HG03039 (cell line): ENCODE results near the gene DSG2.
A peak's percentile ranks its signal among the peaks of the same experiment; 100 is the strongest.
"Not testable (repeated sequence)": the region's sequence is repeated elsewhere in the genome, so short reads cannot be mapped to it uniquely, and the experiment has no call there.

Experiments
- ATAC-seq: cut with Tn5 transposase; IDR thresholded peaks from one replicate; pipeline ENCODE4 v1.9.1; 2021; ENCODE audit warnings: mild to moderate bottlenecking, moderate library complexity; ENCODE audit not compliant: unreplicated experiment

DSG2 gene

DNA sequence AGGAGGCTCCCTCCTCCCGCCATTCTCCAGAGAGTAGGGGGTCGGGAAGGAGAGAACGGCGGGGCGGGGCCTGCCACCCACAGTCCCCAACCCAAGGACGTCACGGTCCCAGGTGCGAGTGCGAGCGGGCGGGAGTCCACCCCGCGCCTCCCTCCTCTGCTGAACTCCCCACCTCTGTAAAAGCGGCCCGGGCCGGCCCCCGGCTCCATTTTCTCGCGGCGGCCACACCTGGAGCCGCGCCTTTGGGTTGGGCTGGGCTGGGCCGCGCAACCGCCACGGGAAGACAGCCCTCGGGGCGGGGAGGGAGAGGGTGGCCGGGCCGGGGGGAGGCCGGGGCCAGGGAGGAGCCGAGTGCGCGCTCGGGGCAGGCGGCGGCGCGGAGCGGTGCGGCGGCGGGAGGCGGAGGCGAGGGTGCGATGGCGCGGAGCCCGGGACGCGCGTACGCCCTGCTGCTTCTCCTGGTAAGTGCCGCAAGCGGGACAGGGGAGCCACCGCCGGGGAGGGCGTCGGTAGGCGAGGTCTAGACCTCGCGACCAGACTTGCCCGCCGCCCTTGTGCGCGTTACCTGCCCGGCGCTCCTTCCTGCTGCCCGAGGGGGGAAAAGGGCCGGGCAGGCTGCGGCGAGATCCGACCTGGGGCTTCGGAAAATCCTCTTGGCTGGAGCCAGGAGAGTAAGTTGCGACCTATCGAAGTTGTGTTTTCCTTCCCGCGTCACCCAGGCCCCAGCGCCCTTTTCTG lies at the start of gene DSG2:
Gene DSG2 (plus strand): TSS at position 342 of the 738 bp plus-strand sequence. CDS start 75 bp downstream, at position 417.
- ATAC-seq, result peak; percentile 37

DNA sequence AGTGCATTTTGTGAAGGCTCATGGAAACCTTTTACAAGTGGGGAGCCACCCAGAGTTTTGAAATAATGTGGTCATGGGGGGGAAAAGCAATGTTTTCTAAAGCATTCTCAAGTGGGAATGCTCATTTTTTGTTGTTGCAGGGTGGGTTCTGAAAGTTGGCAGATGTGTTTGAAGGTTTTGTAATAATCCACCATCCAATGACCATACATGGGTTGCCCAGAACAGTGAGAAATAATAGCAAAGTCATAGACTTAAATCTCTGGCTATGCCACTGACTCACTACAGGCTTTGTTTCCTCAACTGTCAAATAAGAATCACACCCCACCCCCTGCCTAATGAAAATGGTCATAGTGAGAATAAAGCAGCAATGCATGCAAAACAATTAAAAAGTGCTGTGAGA lies 47.6 kb upstream of the DSG2 start:
- no peak for ATAC-seq

GRCh38 chr18:31451625-31452024 lies 46.4 kb upstream of the DSG2 start:
- ATAC-seq, result no peak

- no peak for ATAC-seq
Measured at GRCh38 chr18:31454066-31454708, 43.8 kb upstream of the DSG2 start.

DNA sequence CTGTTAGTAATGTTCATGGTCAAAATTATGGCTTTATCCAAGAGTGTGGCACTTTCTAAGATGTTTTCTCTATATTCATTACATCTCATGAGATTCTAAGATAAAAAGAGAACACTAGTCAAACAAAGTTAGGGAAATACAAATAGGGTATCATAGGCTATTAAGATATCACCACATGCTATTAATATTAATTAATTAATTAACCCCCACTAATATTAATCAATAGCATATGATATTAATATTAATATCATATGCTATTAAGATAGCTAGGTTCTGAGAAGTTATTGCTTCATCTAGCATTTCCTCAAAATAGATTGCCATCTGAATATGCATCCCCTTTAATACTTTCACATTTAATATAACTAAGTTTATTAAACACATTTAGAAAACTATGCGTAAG lies 28.3 kb upstream of the DSG2 start:
- ATAC-seq, result no peak

GRCh38 chr18:31478688-31479087 lies 19.3 kb upstream of the DSG2 start:
- no peak for ATAC-seq

GRCh38 chr18:31482051-31482450 lies 15.9 kb upstream of the DSG2 start:
- no peak for ATAC-seq

DNA sequence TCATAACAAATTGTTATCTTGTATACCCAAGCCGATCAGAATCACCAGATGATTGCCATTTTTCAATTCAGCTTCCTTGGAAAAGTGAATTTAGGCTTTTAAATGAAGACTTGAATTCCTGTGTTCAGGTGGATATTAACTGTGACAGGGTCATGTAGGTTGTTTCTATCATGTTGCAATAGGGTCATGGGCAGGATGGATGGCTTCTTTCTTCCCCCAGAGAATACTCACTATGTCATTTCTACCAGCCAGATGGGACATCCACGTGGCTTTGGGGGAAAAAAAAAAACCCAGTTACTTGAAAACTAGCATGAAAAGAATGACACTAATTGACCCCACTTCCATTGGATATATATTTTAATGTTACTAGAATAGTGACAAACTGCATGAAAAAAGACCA lies 14.6 kb upstream of the DSG2 start:
- ATAC-seq, result no peak

DNA sequence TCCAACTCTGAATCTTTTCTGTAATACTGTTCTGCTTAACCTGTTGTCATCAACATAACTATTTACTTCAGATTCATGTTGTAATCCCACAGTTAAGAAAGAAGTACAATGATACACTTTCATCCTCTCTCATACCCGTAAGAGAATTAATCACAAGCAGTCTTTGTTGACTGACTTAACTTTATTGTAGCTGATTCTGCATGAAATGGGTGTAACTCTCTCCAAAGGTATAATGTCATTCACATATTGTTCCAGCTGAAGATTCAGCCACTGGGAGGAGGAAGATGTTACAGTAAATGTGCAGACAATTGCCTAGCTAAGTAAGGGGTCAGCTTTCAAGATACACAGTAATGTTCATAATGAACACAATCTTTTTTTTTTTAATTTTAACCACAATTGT lies 13.5 kb upstream of the DSG2 start:
- no peak for ATAC-seq

- ATAC-seq, result no peak
Measured at GRCh38 chr18:31486165-31486564, 11.8 kb upstream of the DSG2 start.

- no peak for ATAC-seq
Measured at GRCh38 chr18:31487246-31488015, 10.5 kb upstream of the DSG2 start.

GRCh38 chr18:31489311-31489710 lies 8.7 kb upstream of the DSG2 start:
- ATAC-seq, result no peak

DNA sequence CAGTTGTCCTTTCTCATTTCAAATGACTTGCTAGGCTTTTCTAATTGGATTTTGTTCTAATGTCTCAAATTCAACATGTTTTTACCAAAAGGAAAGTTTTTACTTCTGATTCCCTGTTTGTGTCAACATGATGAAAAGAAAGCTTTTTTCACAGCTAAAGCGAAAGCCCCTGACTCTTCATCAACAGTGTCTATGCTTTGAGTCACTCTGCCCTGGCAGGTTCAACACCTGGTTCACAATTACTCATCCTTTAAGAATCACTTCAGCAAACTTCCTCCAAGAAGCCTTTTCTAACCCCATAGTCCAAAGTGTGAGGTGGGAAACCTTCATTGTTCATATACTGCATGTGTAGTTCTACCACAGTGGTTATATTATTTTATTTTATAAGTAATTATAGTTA lies 7.6 kb upstream of the DSG2 start:
- peak; percentile 87 for ATAC-seq

GRCh38 chr18:31490833-31491232 lies 7.1 kb upstream of the DSG2 start:
- no peak for ATAC-seq

DNA sequence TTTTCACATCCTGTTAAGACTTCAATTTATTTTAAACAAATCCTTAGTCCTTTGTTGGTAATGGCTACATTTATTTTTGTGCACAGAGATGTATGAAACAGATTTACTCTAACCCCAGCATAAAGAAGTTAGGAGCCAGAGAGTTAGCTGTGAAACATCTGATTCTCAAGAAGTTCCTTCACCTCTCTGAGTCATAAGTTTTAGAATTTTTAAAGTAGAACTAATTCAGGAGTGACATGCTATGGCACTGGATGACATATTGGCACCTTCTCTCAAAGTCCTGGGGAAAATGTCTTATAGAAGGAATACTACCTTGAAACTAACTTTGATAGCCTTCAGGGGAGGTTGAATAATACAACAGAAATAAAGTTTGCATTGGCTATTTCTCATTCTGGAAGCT lies 6.4 kb upstream of the DSG2 start:
- no peak for ATAC-seq

GRCh38 chr18:31492671-31493070 lies 5.3 kb upstream of the DSG2 start:
- no peak for ATAC-seq

- no peak for ATAC-seq
Measured at GRCh38 chr18:31493171-31493570, 4.8 kb upstream of the DSG2 start.

- no peak for ATAC-seq
Measured at GRCh38 chr18:31493941-31494340, 4.0 kb upstream of the DSG2 start.

- ATAC-seq, result not testable (repeated sequence)
Measured at GRCh38 chr18:31494705-31495244, 3.2 kb upstream of the DSG2 start.

DNA sequence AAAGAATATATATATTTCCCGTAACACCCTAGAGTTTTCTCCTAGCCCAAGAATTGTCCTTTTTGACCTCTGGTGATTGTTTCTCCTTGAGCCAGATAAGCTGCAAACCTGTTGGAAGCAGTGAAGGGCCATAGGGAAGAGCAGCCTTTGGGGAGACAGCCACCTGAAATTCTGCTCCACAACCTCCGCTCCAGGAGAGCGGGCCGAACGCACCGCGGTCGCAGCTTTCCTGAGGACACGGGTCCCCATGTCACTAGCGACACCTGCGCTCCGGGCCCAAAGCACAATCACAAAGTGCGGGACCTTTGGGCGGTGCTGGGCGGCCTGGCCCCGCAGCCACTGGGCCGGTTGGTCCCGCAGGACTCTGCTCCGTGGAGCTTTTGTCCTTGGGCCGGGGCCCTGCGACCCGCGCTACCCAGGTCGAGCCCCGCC lies 557 bp upstream of the DSG2 start:
- no peak for ATAC-seq
